Measurements from ENCODE around the gene SARDH.
A peak's percentile ranks its signal among the peaks of the same experiment; 100 is the strongest.

SARDH gene

DNA sequence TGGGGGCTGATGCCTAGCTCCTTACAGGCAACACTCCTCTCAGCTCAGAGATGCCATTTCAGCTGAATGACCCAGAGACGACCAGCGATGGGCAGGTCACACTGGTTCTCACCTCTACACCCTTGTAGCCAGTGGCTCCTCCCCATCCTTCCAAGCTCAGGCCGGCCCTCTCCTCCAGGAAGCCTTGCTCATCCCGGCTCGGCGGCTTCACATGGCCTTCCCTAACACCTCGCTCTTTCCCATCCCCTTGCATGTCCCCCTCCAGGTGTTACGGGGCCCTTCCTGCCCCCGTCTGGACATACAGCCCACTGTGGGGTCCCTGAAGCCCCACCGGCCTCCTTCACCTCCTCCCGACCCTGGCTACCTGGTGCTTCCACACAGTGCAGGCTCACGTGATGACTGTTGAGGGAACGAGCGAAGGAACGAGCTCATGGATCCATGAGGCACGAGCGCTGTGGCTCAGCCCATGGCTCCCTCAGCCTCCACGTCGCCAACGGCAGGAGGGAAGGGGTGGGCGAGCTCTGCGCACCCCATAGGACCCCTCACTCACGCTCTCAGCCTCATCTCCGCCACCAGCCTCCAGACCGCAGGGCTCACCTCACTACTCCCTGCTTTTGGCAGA, 45.7 kb downstream of the SARDH start:
- Mint-ChIP-seq H3K27me3 (ENCODE audit: low read depth) (peaks cover 22% of the 10 kb centered on the region), H3K36me3 (ENCODE audit: low read depth) (no peaks in the 10 kb centered on the region), H3K27ac (no peak overlapping the region), H3K4me3 (no peak overlapping the region), H3K9me3 (no peaks in the 10 kb centered on the region), H3K4me1 (peaks cover 11% of the 10 kb centered on the region)
- TF ChIP-seq, protein P1, sequence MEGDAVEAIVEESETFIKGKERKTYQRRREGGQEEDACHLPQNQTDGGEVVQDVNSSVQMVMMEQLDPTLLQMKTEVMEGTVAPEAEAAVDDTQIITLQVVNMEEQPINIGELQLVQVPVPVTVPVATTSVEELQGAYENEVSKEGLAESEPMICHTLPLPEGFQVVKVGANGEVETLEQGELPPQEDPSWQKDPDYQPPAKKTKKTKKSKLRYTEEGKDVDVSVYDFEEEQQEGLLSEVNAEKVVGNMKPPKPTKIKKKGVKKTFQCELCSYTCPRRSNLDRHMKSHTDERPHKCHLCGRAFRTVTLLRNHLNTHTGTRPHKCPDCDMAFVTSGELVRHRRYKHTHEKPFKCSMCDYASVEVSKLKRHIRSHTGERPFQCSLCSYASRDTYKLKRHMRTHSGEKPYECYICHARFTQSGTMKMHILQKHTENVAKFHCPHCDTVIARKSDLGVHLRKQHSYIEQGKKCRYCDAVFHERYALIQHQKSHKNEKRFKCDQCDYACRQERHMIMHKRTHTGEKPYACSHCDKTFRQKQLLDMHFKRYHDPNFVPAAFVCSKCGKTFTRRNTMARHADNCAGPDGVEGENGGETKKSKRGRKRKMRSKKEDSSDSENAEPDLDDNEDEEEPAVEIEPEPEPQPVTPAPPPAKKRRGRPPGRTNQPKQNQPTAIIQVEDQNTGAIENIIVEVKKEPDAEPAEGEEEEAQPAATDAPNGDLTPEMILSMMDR (IDR thresholded peaks at IDR 0.05; ENCODE audit: unreplicated experiment in 3 of 3): no peak

DNA sequence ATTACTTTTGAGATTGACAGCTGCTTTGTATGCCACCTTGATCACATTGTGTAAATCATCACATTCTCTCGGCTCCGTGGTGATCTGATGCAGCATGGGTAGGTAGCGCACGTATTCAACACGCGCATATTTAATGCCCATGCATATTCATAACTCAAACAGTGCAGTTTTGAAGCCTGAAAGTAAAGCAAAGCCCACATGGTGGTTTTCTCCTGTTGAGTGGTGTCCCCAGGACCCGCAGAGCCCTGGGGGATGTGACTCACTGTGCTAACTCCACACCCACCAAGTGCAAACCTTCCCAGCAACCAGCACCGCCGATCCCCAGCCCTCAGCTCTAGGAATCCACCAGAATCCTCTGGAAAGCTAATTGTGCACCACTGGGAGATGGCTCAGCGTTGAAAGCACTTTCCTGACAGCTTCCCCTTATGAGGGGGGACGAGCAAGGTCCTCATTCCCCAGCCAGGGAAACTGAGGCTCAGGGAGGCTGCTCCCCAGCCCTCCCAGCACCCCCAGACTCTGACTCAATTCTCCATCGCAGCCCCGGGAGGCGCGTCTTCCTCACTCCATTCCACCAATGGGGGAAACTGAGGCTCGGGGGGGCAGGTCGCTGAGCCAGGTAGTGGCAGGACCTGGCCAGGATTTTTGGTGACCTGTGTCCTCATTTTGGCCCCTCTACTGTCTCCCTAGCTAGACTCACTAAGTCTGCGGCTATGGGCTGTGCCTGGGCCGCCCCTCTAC, 46.4 kb downstream of the SARDH start:
- peaks cover 11% of the 10 kb centered on the region for H3K4me1 Mint-ChIP-seq
- no peak overlapping the region for H3K4me3 Mint-ChIP-seq
- TF ChIP-seq, protein P1 (IDR thresholded peaks at IDR 0.05; ENCODE audit: unreplicated experiment in 3 of 3): no peak
- no peaks in the 10 kb centered on the region for H3K9me3 Mint-ChIP-seq
- peak overlapping the region in 2 of 3 experiments; percentile 26 to 41 for H3K27ac Mint-ChIP-seq
- no peaks in the 10 kb centered on the region for H3K36me3 Mint-ChIP-seq (ENCODE audit: low read depth)
- peaks cover 22% of the 10 kb centered on the region for H3K27me3 Mint-ChIP-seq (ENCODE audit: low read depth)

DNA sequence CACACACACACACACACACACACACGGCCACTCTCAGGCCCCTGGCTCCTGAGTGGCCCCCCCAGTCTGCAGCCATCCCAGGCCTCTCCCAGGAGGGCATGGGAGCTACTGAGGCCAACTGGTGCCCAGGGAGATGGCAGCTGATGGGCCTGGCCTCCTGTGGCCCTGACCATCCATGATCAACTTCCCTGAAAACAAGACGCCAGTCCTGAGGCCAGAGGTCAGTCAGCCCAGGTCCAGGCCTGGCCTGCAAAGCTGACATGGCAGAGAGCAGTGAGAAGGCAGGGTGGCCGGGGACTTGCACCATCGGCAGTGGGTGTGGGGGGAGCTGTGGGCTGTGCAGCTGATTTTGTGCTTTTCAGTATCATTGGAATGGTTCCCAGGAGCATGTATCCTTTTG, 47.0 kb downstream of the SARDH start:
- TF ChIP-seq, protein P1 (IDR thresholded peaks at IDR 0.05; ENCODE audit: unreplicated experiment in 3 of 3): no peak
- Mint-ChIP-seq H3K4me1 (peaks cover 11% of the 10 kb centered on the region), H3K4me3 (no peak overlapping the region), H3K36me3 (ENCODE audit: low read depth) (no peaks in the 10 kb centered on the region), H3K9me3 (no peaks in the 10 kb centered on the region), H3K27me3 (ENCODE audit: low read depth) (peaks cover 22% of the 10 kb centered on the region), H3K27ac (peak overlapping the region in 2 of 3 experiments; percentile 38 to 39)

DNA sequence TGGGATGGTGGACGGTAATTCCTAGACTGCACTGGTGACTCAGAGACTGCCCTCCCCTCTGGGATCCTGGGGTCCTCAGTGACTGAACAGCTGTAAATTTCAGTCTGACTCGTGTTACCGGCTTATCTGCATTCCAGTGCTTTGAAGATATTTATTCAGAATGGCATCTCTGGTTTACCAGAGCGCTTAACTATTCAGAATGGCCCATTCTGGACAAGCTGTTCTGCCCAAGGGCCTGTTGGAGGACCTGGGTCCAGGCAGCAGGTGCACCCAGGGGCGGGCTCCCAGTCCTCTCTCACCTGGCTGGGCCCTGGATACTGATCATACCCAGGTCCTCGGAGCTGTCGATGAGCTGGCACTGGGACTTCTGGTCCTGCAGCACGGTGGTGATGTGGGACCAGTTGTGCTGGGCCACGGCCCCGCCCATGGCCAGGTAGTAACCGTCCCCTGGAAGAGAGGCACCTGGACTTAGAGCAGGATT, 48.0 kb downstream of the SARDH start:
- peaks cover 29% of the 10 kb centered on the region for H3K27me3 Mint-ChIP-seq (ENCODE audit: low read depth)
- H3K4me1 Mint-ChIP-seq: peaks cover 15% of the 10 kb centered on the region
- no peaks in the 10 kb centered on the region for H3K9me3 Mint-ChIP-seq
- TF ChIP-seq, protein P1 (IDR thresholded peaks at IDR 0.05; ENCODE audit: unreplicated experiment in 3 of 3): no peak
- no peak overlapping the region for H3K4me3 Mint-ChIP-seq
- no peaks in the 10 kb centered on the region for H3K36me3 Mint-ChIP-seq (ENCODE audit: low read depth)
- peak overlapping the region; percentile 25 to 51 (median 31) for H3K27ac Mint-ChIP-seq

DNA sequence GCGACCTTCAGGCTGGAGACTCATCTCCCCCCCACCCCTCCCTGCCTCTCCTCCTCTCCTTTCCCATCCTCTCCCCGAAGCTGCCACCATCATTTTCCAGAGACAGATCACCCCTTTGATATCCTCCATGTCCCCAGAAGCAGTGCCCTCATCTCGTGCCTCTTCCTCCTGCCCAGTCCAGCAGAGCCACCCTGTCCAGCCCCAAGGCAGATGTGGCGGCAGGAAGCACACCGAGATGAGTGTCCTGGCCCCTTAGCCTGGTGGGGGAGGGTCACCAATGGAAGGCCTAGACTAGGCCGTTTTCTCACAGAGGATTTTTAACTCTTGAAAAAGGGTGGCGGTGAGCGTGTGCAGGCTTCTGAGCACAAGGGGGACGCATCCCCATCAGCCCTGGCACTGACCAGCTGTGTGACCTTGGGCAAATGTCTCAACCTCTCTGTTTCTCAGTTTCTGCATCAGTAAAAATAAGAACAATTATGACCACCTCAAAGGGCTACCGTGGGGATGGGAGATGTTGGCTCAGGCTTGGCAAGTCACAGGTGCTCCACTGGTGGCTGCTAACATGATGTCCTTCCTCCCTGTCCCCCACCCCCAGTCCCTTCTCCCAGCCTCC, 48.9 kb downstream of the SARDH start:
- TF ChIP-seq, protein P1 (IDR thresholded peaks at IDR 0.05; ENCODE audit: unreplicated experiment in 3 of 3): no peak
- Mint-ChIP-seq H3K4me1 (peaks cover 18% of the 10 kb centered on the region), H3K36me3 (ENCODE audit: low read depth) (no peaks in the 10 kb centered on the region), H3K27me3 (ENCODE audit: low read depth) (peaks cover 29% of the 10 kb centered on the region), H3K9me3 (no peaks in the 10 kb centered on the region), H3K27ac (peak overlapping the region in 2 of 3 experiments; percentile 25 to 51), H3K4me3 (no peak overlapping the region)
